Peyer's patch (tissue), 4 donors: Measurements from ENCODE around the gene ACTN4.

Source experiments
- POLR2A ChIP-seq, 2 donors: fragments of 450-650 bp; IDR thresholded peaks; one replicate each; pipeline ENCODE4 v1.5.1; 2017; ENCODE audit warnings: antibody characterized with exemption in 2 of 2, mild to moderate bottlenecking in 2 of 2, moderate library complexity in 2 of 2
- TF ChIP-seq, protein P1 (sequence below), 6 experiments: fragments of 450-650 bp in 4 of 6; fragments of 200-600 bp in 2 of 6; sonication (generic) in 1 of 6; IDR thresholded peaks; one replicate each; pipeline ENCODE4 v1.5.1; 2017 to 2019; ENCODE audit warnings: antibody characterized with exemption in 6 of 6, mild to moderate bottlenecking in 3 of 6, moderate library complexity in 1 of 6

DNA sequence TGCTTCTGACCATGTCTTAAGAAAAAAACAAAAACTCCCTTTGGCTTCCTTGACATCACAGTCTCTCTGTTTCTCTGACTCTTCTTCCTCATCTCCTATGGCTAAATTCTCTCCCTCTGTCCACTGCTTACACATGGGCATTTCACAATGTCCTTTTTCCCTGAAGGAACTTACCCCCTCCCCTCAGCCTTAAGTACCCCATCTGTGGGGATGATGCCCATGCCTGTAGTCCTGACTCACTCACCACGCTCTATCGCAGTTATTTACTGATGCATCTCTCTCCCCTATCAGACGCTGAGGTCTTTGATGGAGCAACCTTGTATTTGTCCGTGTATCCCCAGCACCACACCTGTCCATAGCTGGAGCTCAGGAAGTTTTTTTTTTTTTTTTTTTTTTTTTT, 32.4 kb downstream of the ACTN4 start:
- TF ChIP-seq, protein P1, sequence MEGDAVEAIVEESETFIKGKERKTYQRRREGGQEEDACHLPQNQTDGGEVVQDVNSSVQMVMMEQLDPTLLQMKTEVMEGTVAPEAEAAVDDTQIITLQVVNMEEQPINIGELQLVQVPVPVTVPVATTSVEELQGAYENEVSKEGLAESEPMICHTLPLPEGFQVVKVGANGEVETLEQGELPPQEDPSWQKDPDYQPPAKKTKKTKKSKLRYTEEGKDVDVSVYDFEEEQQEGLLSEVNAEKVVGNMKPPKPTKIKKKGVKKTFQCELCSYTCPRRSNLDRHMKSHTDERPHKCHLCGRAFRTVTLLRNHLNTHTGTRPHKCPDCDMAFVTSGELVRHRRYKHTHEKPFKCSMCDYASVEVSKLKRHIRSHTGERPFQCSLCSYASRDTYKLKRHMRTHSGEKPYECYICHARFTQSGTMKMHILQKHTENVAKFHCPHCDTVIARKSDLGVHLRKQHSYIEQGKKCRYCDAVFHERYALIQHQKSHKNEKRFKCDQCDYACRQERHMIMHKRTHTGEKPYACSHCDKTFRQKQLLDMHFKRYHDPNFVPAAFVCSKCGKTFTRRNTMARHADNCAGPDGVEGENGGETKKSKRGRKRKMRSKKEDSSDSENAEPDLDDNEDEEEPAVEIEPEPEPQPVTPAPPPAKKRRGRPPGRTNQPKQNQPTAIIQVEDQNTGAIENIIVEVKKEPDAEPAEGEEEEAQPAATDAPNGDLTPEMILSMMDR (IDR thresholded peaks at IDR 0.05) = no peak
- TF ChIP-seq POLR2A (IDR thresholded peaks at IDR 0.05) = no peak
